Measurements from ENCODE around the gene NLGN1. TPM values are rescaled to one million over a fixed set of nuclear protein-coding genes. Genes with fewer than 3 reads are reported as not detected.

Gene NLGN1
- total RNA-seq, 1 experiment from 2014 or later: not detected

- no peaks in the 10 kb centered on the region for H3K4me1 Mint-ChIP-seq (ENCODE audit: insufficient read depth, unreplicated experiment)
- DNase-seq (ENCODE audit: unreplicated experiment): no peak
- H3K9me3 Mint-ChIP-seq (ENCODE audit: unreplicated experiment): no peaks in the 10 kb centered on the region
- ChIA-PET CTCF (interaction anchor here (0.5 to 0.6 kb wide), 3 partner anchors 24 to 1739 kb away, joined by 3 to 4 read pairs (median 3); no protein-coding TSS in a partner anchor), POLR2A (no interaction called here)
- no peak overlapping the region for H3K4me3 Mint-ChIP-seq (ENCODE audit: unreplicated experiment)
- H3K27me3 Mint-ChIP-seq (ENCODE audit: insufficient read depth, unreplicated experiment): no peaks in the 10 kb centered on the region
- H3K36me3 Mint-ChIP-seq (ENCODE audit: insufficient read depth, unreplicated experiment): no peaks in the 10 kb centered on the region
- intact Hi-C loops (cut with micrococcal nuclease): no loop called here
- H3K27ac Mint-ChIP-seq (ENCODE audit: low read depth, unreplicated experiment): no peak overlapping the region
- no peak for TF ChIP-seq CTCF (IDR thresholded peaks at IDR 0.05; ENCODE audit: unreplicated experiment)
- BruUV-seq (replicated peaks): no TSS peak
Observed at GRCh38 chr3:174215456-174215855, 817.9 kb downstream of the NLGN1 start.

GRCh38 chr3:174216019-174216418 lies 818.5 kb downstream of the NLGN1 start:
- POLR2A ChIA-PET: interaction anchor here (0.6 kb wide), 1 partner anchor 71 kb away, joined by 3 read pairs; no protein-coding TSS in a partner anchor
- Mint-ChIP-seq H3K27ac (ENCODE audit: low read depth, unreplicated experiment) (no peak overlapping the region), H3K4me3 (ENCODE audit: unreplicated experiment) (no peak overlapping the region), H3K27me3 (ENCODE audit: insufficient read depth, unreplicated experiment) (no peaks in the 10 kb centered on the region), H3K4me1 (ENCODE audit: insufficient read depth, unreplicated experiment) (no peaks in the 10 kb centered on the region), H3K9me3 (ENCODE audit: unreplicated experiment) (no peaks in the 10 kb centered on the region), H3K36me3 (ENCODE audit: insufficient read depth, unreplicated experiment) (no peaks in the 10 kb centered on the region)
- TF ChIP-seq CTCF (IDR thresholded peaks at IDR 0.05; ENCODE audit: unreplicated experiment): no peak
- CTCF ChIA-PET: interaction anchor here (0.5 kb wide), 1 partner anchor 23 kb away, joined by 3 read pairs; no protein-coding TSS in a partner anchor
- intact Hi-C loops (cut with micrococcal nuclease): no loop called here
- DNase-seq (ENCODE audit: unreplicated experiment): no peak
- no TSS peak for BruUV-seq (replicated peaks)

GRCh38 chr3:174216946-174217718 lies 819.6 kb downstream of the NLGN1 start:
- ChIA-PET CTCF (interaction anchor here (0.7 kb wide), 2 partner anchors 23 to 34 kb away, joined by 3 to 4 read pairs; no protein-coding TSS in a partner anchor), POLR2A (no interaction called here)
- no peak overlapping the region for H3K27ac Mint-ChIP-seq (ENCODE audit: low read depth, unreplicated experiment)
- BruUV-seq (replicated peaks): no TSS peak
- no peaks in the 10 kb centered on the region for H3K36me3 Mint-ChIP-seq (ENCODE audit: insufficient read depth, unreplicated experiment)
- H3K4me3 Mint-ChIP-seq (ENCODE audit: unreplicated experiment): no peak overlapping the region
- no peaks in the 10 kb centered on the region for H3K9me3 Mint-ChIP-seq (ENCODE audit: unreplicated experiment)
- no peaks in the 10 kb centered on the region for H3K4me1 Mint-ChIP-seq (ENCODE audit: insufficient read depth, unreplicated experiment)
- TF ChIP-seq CTCF (IDR thresholded peaks at IDR 0.05; ENCODE audit: unreplicated experiment): no peak
- H3K27me3 Mint-ChIP-seq (ENCODE audit: insufficient read depth, unreplicated experiment): no peaks in the 10 kb centered on the region
- intact Hi-C loops (cut with micrococcal nuclease): no loop called here
- DNase-seq (ENCODE audit: unreplicated experiment): no peak

- CTCF ChIA-PET: interaction anchor here (0.7 kb wide), 1 partner anchor 420 kb away, joined by 3 read pairs; no protein-coding TSS in a partner anchor
- intact Hi-C loops (cut with micrococcal nuclease): no loop called here
Observed at GRCh38 chr3:174218016-174218415, 820.5 kb downstream of the NLGN1 start.

More at GRCh38 chr3:174218016-174218415, 820.5 kb downstream of the NLGN1 start:
- Mint-ChIP-seq H3K4me1 (ENCODE audit: insufficient read depth, unreplicated experiment) (no peaks in the 10 kb centered on the region), H3K27ac (ENCODE audit: low read depth, unreplicated experiment) (no peak overlapping the region), H3K36me3 (ENCODE audit: insufficient read depth, unreplicated experiment) (no peaks in the 10 kb centered on the region), H3K27me3 (ENCODE audit: insufficient read depth, unreplicated experiment) (no peaks in the 10 kb centered on the region), H3K9me3 (ENCODE audit: unreplicated experiment) (no peaks in the 10 kb centered on the region), H3K4me3 (ENCODE audit: unreplicated experiment) (no peak overlapping the region)
- no peak for DNase-seq (ENCODE audit: unreplicated experiment)
- POLR2A ChIA-PET: no interaction called here
- TF ChIP-seq CTCF (IDR thresholded peaks at IDR 0.05; ENCODE audit: unreplicated experiment): no peak
- BruUV-seq (replicated peaks): no TSS peak

Measured in MCF 10A (cell line).